ENCODE data around the gene PADI2. TPM values are rescaled to one million over a fixed set of nuclear protein-coding genes. Genes with fewer than 3 reads are reported as not detected.

The PADI2 gene
- total RNA-seq, 2 experiments from 2014 or later = 0.25 to 0.30 TPM

DNA sequence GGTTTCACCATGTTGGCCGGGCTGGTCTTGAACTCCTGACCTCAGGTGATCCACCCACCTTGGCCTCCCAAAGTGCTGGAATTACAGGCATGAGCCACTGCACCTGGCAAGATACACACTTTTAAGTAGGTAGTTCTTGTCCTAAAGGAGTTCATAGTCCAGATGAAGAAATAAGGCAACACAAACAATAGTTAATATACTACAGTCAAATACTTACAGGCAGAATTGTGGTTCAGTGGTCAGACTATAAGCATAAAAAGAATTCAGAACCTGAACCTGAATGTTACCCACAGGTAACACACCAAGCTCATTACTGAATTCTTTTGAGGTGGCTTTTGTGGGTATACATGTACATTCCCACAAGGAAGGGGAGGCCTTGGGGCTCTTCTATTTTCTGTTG lies 67.2 kb downstream of the PADI2 start:
- Histone ChIP-seq H3K36me3 (ENCODE audit: insufficient read depth, low read length) (peaks cover 17% of the 10 kb centered on the region), H3K9me3 (ENCODE audit: control insufficient read depth in 1 of 2, insufficient read depth in 1 of 2, low read length in 2 of 2) (no peaks in the 10 kb centered on the region), H3K4me3 (ENCODE audit: low read length) (no peak overlapping the region), H3K27ac (ENCODE audit: low read depth in 1 of 2, low read length in 2 of 2) (no peak overlapping the region), H3K27me3 (ENCODE audit: control insufficient read depth in 1 of 2, insufficient read depth in 2 of 2, low read length in 2 of 2) (no peaks in the 10 kb centered on the region), H3K4me1 (ENCODE audit: insufficient read depth, low read length) (peaks cover 19% of the 10 kb centered on the region)
- TF ChIP-seq, protein P1, sequence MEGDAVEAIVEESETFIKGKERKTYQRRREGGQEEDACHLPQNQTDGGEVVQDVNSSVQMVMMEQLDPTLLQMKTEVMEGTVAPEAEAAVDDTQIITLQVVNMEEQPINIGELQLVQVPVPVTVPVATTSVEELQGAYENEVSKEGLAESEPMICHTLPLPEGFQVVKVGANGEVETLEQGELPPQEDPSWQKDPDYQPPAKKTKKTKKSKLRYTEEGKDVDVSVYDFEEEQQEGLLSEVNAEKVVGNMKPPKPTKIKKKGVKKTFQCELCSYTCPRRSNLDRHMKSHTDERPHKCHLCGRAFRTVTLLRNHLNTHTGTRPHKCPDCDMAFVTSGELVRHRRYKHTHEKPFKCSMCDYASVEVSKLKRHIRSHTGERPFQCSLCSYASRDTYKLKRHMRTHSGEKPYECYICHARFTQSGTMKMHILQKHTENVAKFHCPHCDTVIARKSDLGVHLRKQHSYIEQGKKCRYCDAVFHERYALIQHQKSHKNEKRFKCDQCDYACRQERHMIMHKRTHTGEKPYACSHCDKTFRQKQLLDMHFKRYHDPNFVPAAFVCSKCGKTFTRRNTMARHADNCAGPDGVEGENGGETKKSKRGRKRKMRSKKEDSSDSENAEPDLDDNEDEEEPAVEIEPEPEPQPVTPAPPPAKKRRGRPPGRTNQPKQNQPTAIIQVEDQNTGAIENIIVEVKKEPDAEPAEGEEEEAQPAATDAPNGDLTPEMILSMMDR (IDR thresholded peaks at IDR 0.05) = no peak
- H3K9me3 Mint-ChIP-seq = no peaks in the 10 kb centered on the region
- DNase-seq (no peak), ATAC-seq (ENCODE audit: poor library complexity) (no peak)
- intact Hi-C loops (cut with DNase I, micrococcal nuclease) = loop anchor here (5.0 to 10.0 kb wide), 6 partner anchors 40 to 1637 kb away; partner anchors contain the start of genes RCC2 (in 2 of the 2), ATP13A2 (in 1 of the 2) and ZBTB17 (in 1 of the 2)
- H3K27me3 Mint-ChIP-seq = no peaks in the 10 kb centered on the region
- POLR2A ChIA-PET = interaction anchor here (1.0 kb wide), 1 partner anchor 27 kb away, joined by 3 read pairs; no protein-coding TSS in a partner anchor
- CTCF ChIA-PET = no interaction called here
- H3K36me3 Mint-ChIP-seq (ENCODE audit: low read depth) = peaks cover 32% of the 10 kb centered on the region
- H3K4me1 Mint-ChIP-seq (ENCODE audit: low read depth) = peaks cover 42% of the 10 kb centered on the region
- H3K4me3 Mint-ChIP-seq = peak overlapping the region; percentile 76
- H3K27ac Mint-ChIP-seq = peak overlapping the region; percentile 97

DNA sequence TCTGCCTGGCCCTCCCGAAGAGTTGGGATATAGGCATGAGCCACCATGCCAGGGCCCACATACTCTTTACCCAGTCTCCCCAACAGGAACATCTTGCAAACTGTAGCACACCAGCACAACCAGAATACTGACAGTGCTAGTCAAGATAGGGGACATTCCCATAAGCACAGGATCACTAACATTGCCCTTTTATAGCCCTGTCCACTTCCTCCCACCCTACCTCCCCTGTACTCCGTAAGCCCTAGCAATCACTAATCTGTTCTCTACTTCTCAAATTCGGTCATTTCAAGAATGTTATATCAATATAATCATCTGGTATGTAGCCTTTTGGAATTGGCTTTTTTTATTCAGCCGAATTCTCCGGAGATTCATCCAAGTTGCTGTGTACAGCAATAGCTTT lies 71.3 kb downstream of the PADI2 start:
- H3K36me3 Mint-ChIP-seq (ENCODE audit: low read depth) = peaks cover 47% of the 10 kb centered on the region

DNA sequence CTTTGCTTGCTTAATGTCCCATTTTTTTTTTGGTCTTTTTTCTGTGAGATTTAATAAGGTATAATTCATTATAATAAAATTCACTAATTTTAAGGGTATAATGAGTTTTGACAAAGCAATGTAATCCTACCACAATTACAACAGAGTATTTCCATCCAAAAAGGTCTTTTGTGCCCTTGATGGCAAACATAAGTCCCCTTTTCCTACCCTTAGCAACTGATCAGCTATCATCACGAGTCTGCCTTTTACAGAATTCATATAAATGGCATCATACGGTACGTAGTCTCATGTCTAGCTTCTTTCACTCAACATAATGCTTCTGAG lies 73.0 kb downstream of the PADI2 start:
- peak overlapping the region; percentile 31 for H3K27ac Mint-ChIP-seq
- intact Hi-C loops (cut with DNase I, micrococcal nuclease) = loop anchor here (1.0 kb wide), 1 partner anchor 95 kb away; no protein-coding TSS in a partner anchor
- ChIA-PET POLR2A (interaction anchor here (1.7 kb wide), 1 partner anchor 24 kb away, joined by 3 read pairs; no protein-coding TSS in a partner anchor), CTCF (interaction anchor here (0.8 to 1.7 kb wide), 3 partner anchors 86 to 95 kb away, joined by 3 to 7 read pairs (median 4); no protein-coding TSS in a partner anchor)
- Histone ChIP-seq H3K4me1 (ENCODE audit: insufficient read depth, low read length) (peaks cover 3% of the 10 kb centered on the region), H3K4me3 (ENCODE audit: low read length) (no peak overlapping the region), H3K27me3 (ENCODE audit: control insufficient read depth in 1 of 2, insufficient read depth in 2 of 2, low read length in 2 of 2) (no peaks in the 10 kb centered on the region), H3K9me3 (ENCODE audit: control insufficient read depth in 1 of 2, insufficient read depth in 1 of 2, low read length in 2 of 2) (no peaks in the 10 kb centered on the region), H3K36me3 (ENCODE audit: insufficient read depth, low read length) (peaks cover 52% of the 10 kb centered on the region), H3K27ac (ENCODE audit: low read depth in 1 of 2, low read length in 2 of 2) (no peak overlapping the region)
- H3K27me3 Mint-ChIP-seq = no peaks in the 10 kb centered on the region
- H3K4me1 Mint-ChIP-seq (ENCODE audit: low read depth) = peaks cover 24% of the 10 kb centered on the region
- H3K4me3 Mint-ChIP-seq = no peak overlapping the region
- DNase-seq (no peak), ATAC-seq (ENCODE audit: poor library complexity) (no peak)
- TF ChIP-seq, protein P1 (IDR thresholded peaks at IDR 0.05) = no peak
- H3K36me3 Mint-ChIP-seq (ENCODE audit: low read depth) = peaks cover 60% of the 10 kb centered on the region
- H3K9me3 Mint-ChIP-seq = no peaks in the 10 kb centered on the region

More for the DNA sequence above, 71.3 kb downstream of the PADI2 start:
- Histone ChIP-seq H3K4me1 (ENCODE audit: insufficient read depth, low read length) (peaks cover 11% of the 10 kb centered on the region), H3K27me3 (ENCODE audit: control insufficient read depth in 1 of 2, insufficient read depth in 2 of 2, low read length in 2 of 2) (no peaks in the 10 kb centered on the region), H3K9me3 (ENCODE audit: control insufficient read depth in 1 of 2, insufficient read depth in 1 of 2, low read length in 2 of 2) (no peaks in the 10 kb centered on the region), H3K4me3 (ENCODE audit: low read length) (no peak overlapping the region), H3K27ac (ENCODE audit: low read depth in 1 of 2, low read length in 2 of 2) (no peak overlapping the region), H3K36me3 (ENCODE audit: insufficient read depth, low read length) (peaks cover 38% of the 10 kb centered on the region)
- POLR2A ChIA-PET = no interaction called here
- H3K27me3 Mint-ChIP-seq = no peaks in the 10 kb centered on the region
- H3K4me3 Mint-ChIP-seq = no peak overlapping the region
- CTCF ChIA-PET = no interaction called here
- ATAC-seq (ENCODE audit: poor library complexity) (no peak), DNase-seq (no peak)
- TF ChIP-seq, protein P1 (IDR thresholded peaks at IDR 0.05) = no peak
- no peaks in the 10 kb centered on the region for H3K9me3 Mint-ChIP-seq
- intact Hi-C loops (cut with DNase I, micrococcal nuclease) = no loop called here
- H3K27ac Mint-ChIP-seq = no peak overlapping the region
- H3K4me1 Mint-ChIP-seq (ENCODE audit: low read depth) = peaks cover 38% of the 10 kb centered on the region
